Osteocyte (in vitro differentiated cells): ENCODE measurements around the gene SCAMP2. TPM values are rescaled to one million over a fixed set of nuclear protein-coding genes. Genes with fewer than 3 reads are reported as not detected.

Experiments
- DNase-seq: peaks from one replicate; pipeline ENCODE4 v3.0.0; 2021; ENCODE audit warnings: mixed read lengths; ENCODE audit not compliant: unreplicated experiment; ENCODE audit errors: extremely low spot score
- H3K27ac Mint-ChIP-seq: one replicate; pipeline ENCODE4 v1.8.0; 2021; ENCODE audit warnings: mild to moderate bottlenecking, mixed read lengths; ENCODE audit not compliant: unreplicated experiment
- H3K27me3 Mint-ChIP-seq: one replicate; pipeline ENCODE4 v1.8.0; 2021; ENCODE audit warnings: mixed read lengths; ENCODE audit not compliant: unreplicated experiment
- H3K36me3 Mint-ChIP-seq: one replicate; pipeline ENCODE4 v1.8.0; 2021; ENCODE audit warnings: mixed read lengths; ENCODE audit not compliant: unreplicated experiment
- H3K4me1 Mint-ChIP-seq: one replicate; pipeline ENCODE4 v1.8.0; 2021; ENCODE audit warnings: mixed read lengths; ENCODE audit not compliant: unreplicated experiment
- H3K4me3 Mint-ChIP-seq: one replicate; pipeline ENCODE4 v1.8.0; 2021; ENCODE audit warnings: mild to moderate bottlenecking, moderate library complexity, mixed read lengths; ENCODE audit not compliant: unreplicated experiment
- H3K9me3 Mint-ChIP-seq: one replicate; pipeline ENCODE4 v1.8.0; 2021; ENCODE audit warnings: mixed read lengths; ENCODE audit not compliant: unreplicated experiment
- CTCF ChIP-seq: fragments of 200-600 bp; sonication (generic); IDR thresholded peaks from 2 replicates; pipeline ENCODE4 v1.5.0; 2021; ENCODE audit warnings: antibody characterized with exemption, mild to moderate bottlenecking, moderate library complexity
- total RNA-seq: library from RNA; stranded (reverse); gene quantifications from 2 replicates; pipeline ENCODE4 v1.2.1, GENCODE V29; 2021

SCAMP2 gene
- total RNA-seq, 1 donor from 2014 or later, result 73.4 TPM

DNA sequence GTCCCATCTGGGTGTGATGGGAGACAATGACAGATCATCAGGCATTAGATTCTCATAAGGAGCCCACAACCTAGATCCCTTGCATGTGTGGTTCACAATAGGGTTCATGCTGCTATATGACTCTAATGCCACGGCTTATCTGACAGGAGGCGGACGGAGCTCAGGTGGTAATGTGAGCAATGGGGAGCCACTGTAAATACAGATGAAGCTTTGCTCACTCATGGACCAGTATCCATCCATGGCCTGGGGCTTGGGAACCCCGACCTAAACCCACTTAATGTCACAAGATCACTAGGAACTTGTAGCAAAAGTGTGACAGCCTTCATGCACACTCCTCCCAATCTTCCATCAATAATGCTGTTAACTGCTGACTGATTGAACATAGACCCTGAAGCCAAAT lies 35.5 kb upstream of the SCAMP2 start:
- no peaks in the 10 kb centered on the region for H3K27me3 Mint-ChIP-seq
- DNase-seq, result no peak
- no peak overlapping the region for H3K4me3 Mint-ChIP-seq
- no peak for TF ChIP-seq CTCF
- no peak overlapping the region for H3K27ac Mint-ChIP-seq
- H3K36me3 Mint-ChIP-seq, result peaks cover 10% of the 10 kb centered on the region
- peaks cover 28% of the 10 kb centered on the region for H3K4me1 Mint-ChIP-seq
- H3K9me3 Mint-ChIP-seq, result no peaks in the 10 kb centered on the region

- H3K36me3 Mint-ChIP-seq, result peaks cover 10% of the 10 kb centered on the region
- TF ChIP-seq CTCF, result no peak
- DNase-seq, result no peak
These were observed 34.2 kb upstream of the SCAMP2 start for GRCh38 chr15:74907163-74907870.

GRCh38 chr15:74906450-74907162 lies 33.4 kb upstream of the SCAMP2 start, which contains the start of gene FAM219B:
Gene FAM219B, minus strand, starts transcription at chr15:74906851. Its CDS starts 51 bp downstream, at chr15:74906800.
- peak; percentile 96 for DNase-seq
- H3K36me3 Mint-ChIP-seq, result peaks cover 9% of the 10 kb centered on the region
- H3K4me1 Mint-ChIP-seq, result peaks cover 33% of the 10 kb centered on the region
- H3K27ac Mint-ChIP-seq, result peak within 1 kb of the TSS; percentile 99
- H3K9me3 Mint-ChIP-seq, result no peaks in the 10 kb centered on the region
- H3K27me3 Mint-ChIP-seq, result no peaks in the 10 kb centered on the region
- peak within 1 kb of the TSS; percentile 99 for H3K4me3 Mint-ChIP-seq
- no peak for TF ChIP-seq CTCF

More at GRCh38 chr15:74907163-74907870, 34.2 kb upstream of the SCAMP2 start:
- Mint-ChIP-seq H3K9me3 (no peaks in the 10 kb centered on the region), H3K27ac (peak overlapping the region; percentile 99), H3K27me3 (no peaks in the 10 kb centered on the region), H3K4me1 (peaks cover 30% of the 10 kb centered on the region), H3K4me3 (peak overlapping the region; percentile 99)

- H3K9me3 Mint-ChIP-seq, result no peaks in the 10 kb centered on the region
- H3K4me1 Mint-ChIP-seq, result peaks cover 34% of the 10 kb centered on the region
- H3K27me3 Mint-ChIP-seq, result no peaks in the 10 kb centered on the region
- H3K36me3 Mint-ChIP-seq, result peaks cover 10% of the 10 kb centered on the region
- DNase-seq, result no peak
- peak overlapping the region; percentile 87 for H3K27ac Mint-ChIP-seq
- peak overlapping the region; percentile 86 for H3K4me3 Mint-ChIP-seq
- no peak for TF ChIP-seq CTCF
These were observed 32.9 kb upstream of the SCAMP2 start for GRCh38 chr15:74906067-74906449.

DNA sequence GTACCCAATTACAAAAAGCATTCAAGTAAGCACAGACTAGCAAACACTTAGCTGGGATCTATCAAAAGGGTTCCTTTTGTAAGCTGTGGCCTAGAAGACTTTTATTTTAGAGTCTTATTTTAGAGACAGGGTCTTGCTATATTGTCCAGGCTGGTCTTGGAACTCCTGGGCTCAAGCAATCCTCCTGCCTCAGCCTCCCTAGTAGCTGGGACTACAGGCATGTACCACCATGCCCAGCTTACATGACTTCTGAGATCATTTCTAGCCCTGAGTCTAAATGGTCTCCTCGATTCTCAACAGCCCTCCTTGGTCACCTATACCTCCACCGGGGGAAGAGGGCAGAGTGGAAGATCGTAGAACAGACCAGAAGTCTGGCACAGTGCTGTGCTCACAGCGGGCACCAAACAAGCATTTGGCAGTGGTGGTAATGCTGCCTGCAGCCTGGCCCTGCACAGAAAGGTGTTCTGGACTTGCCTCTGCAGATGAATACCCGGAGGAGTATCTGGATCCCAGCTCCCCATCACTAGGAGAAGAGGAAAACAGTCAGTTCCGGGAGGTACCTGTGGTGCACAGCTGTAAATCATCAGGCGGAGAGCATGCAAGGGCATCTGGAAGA lies 31.1 kb upstream of the SCAMP2 start:
- H3K9me3 Mint-ChIP-seq, result no peaks in the 10 kb centered on the region
- no peak for DNase-seq
- H3K27me3 Mint-ChIP-seq, result no peaks in the 10 kb centered on the region
- peaks cover 18% of the 10 kb centered on the region for H3K36me3 Mint-ChIP-seq
- peaks cover 34% of the 10 kb centered on the region for H3K4me1 Mint-ChIP-seq
- TF ChIP-seq CTCF, result no peak
- H3K27ac Mint-ChIP-seq, result no peak overlapping the region
- no peak overlapping the region for H3K4me3 Mint-ChIP-seq
